ENCODE measurements around the gene MLLT10. TPM values are rescaled to one million over a fixed set of nuclear protein-coding genes. Genes with fewer than 3 reads are reported as not detected.
"Not testable (repeated sequence)": the region's sequence is repeated elsewhere in the genome, so short reads cannot be mapped to it uniquely, and the experiment has no call there.

The MLLT10 gene
- total and polyA plus RNA-seq, 4 donors, result 20.6 to 97.8 (median 35.7) TPM

GRCh38 chr10:21712975-21713374, 178.9 kb downstream of the MLLT10 start:
- Histone ChIP-seq H3K27me3 (ENCODE audit: control insufficient read depth in 3 of 3, insufficient read depth in 3 of 3, low read length in 2 of 3) (no peaks in the 10 kb centered on the region), H3K27ac (ENCODE audit: low read depth in 1 of 2, low read length in 1 of 2) (no peak overlapping the region), H3K36me3 (ENCODE audit: control insufficient read depth in 4 of 4, insufficient read depth in 4 of 4, low read length in 4 of 4) (peaks cover 0 to 10% (median 6%) of the 10 kb centered on the region in 4 donors), H3K4me1 (ENCODE audit: control insufficient read depth in 5 of 5, insufficient read depth in 5 of 5, low read length in 5 of 5) (peaks cover 0 to 13% (median 0%) of the 10 kb centered on the region in 5 donors), H3K4me3 (no peak overlapping the region), H3K9ac (ENCODE audit: insufficient read depth in 1 of 2, low read length in 2 of 2) (no peak overlapping the region), H3K9me3 (ENCODE audit: control insufficient read depth in 4 of 4, insufficient read depth in 3 of 4, low read length in 3 of 4) (no peaks in the 10 kb centered on the region)
- ATAC-seq (ENCODE audit: insufficient read depth, low FRiP score), result no peak
- WGBS, 2 donors, result 92 to 94% methylated on average over 4 of the region's 4 CpGs
- TF ChIP-seq CTCF (IDR thresholded peaks at IDR 0.05; ENCODE audit: control extremely low read depth, extremely low read depth), result no peak
- no peak for DNase-seq

GRCh38 chr10:21715531-21716195, 181.6 kb downstream of the MLLT10 start:
- no peak for ATAC-seq (ENCODE audit: insufficient read depth, low FRiP score)
- Histone ChIP-seq H3K36me3 (ENCODE audit: control insufficient read depth in 4 of 4, insufficient read depth in 4 of 4, low read length in 4 of 4) (peaks cover 2 to 10% (median 7%) of the 10 kb centered on the region in 4 donors), H3K27ac (ENCODE audit: low read depth in 1 of 2, low read length in 1 of 2) (no peak overlapping the region), H3K27me3 (ENCODE audit: control insufficient read depth in 3 of 3, insufficient read depth in 3 of 3, low read length in 2 of 3) (no peaks in the 10 kb centered on the region), H3K9ac (ENCODE audit: insufficient read depth in 1 of 2, low read length in 2 of 2) (no peak overlapping the region), H3K4me3 (no peak overlapping the region), H3K9me3 (ENCODE audit: control insufficient read depth in 4 of 4, insufficient read depth in 3 of 4, low read length in 3 of 4) (no peaks in the 10 kb centered on the region), H3K4me1 (ENCODE audit: control insufficient read depth in 5 of 5, insufficient read depth in 5 of 5, low read length in 5 of 5) (peaks cover 0 to 13% (median 0%) of the 10 kb centered on the region in 5 donors)
- 59 to 69% methylated on average over 2 of the region's 2 CpGs for WGBS, 2 donors
- TF ChIP-seq CTCF (IDR thresholded peaks at IDR 0.05; ENCODE audit: control extremely low read depth, extremely low read depth), result no peak
- DNase-seq, result peak in 1 of 3 donors; percentile 35

- not testable (repeated sequence) for H3K27ac ChIP-seq (ENCODE audit: low read depth in 1 of 2, low read length in 1 of 2); H3K4me3 ChIP-seq; H3K27me3 ChIP-seq (ENCODE audit: control insufficient read depth in 3 of 3, insufficient read depth in 3 of 3, low read length in 2 of 3); ATAC-seq (ENCODE audit: insufficient read depth, low FRiP score); DNase-seq; H3K9ac ChIP-seq (ENCODE audit: insufficient read depth in 1 of 2, low read length in 2 of 2); H3K9me3 ChIP-seq (ENCODE audit: control insufficient read depth in 4 of 4, insufficient read depth in 3 of 4, low read length in 3 of 4)
- H3K4me1 ChIP-seq (ENCODE audit: control insufficient read depth in 5 of 5, insufficient read depth in 5 of 5, low read length in 5 of 5), result peaks cover 0 to 16% (median 0%) of the 10 kb centered on the region in 5 donors
- WGBS, 2 donors, result 89 to 93% methylated on average over 3 of the region's 3 CpGs
- H3K36me3 ChIP-seq (ENCODE audit: control insufficient read depth in 4 of 4, insufficient read depth in 4 of 4, low read length in 4 of 4), result peaks cover 5 to 10% (median 7%) of the 10 kb centered on the region in 4 donors
Measured at GRCh38 chr10:21717437-21718054, 183.5 kb downstream of the MLLT10 start.

- DNase-seq, result no peak
- H3K27me3 ChIP-seq (ENCODE audit: control insufficient read depth in 3 of 3, insufficient read depth in 3 of 3, low read length in 2 of 3), result no peaks in the 10 kb centered on the region
- 21 to 55% methylated on average over 1 of the region's 1 CpG for WGBS, 2 donors
- no peak for TF ChIP-seq CTCF (IDR thresholded peaks at IDR 0.05; ENCODE audit: control extremely low read depth, extremely low read depth)
- H3K9me3 ChIP-seq (ENCODE audit: control insufficient read depth in 4 of 4, insufficient read depth in 3 of 4, low read length in 3 of 4), result no peaks in the 10 kb centered on the region
- ATAC-seq (ENCODE audit: insufficient read depth, low FRiP score), result no peak
- no peak overlapping the region for H3K9ac ChIP-seq (ENCODE audit: insufficient read depth in 1 of 2, low read length in 2 of 2)
- H3K4me1 ChIP-seq (ENCODE audit: control insufficient read depth in 5 of 5, insufficient read depth in 5 of 5, low read length in 5 of 5), result peaks cover 0 to 35% (median 7%) of the 10 kb centered on the region in 5 donors
- H3K27ac ChIP-seq (ENCODE audit: low read depth in 1 of 2, low read length in 1 of 2), result no peak overlapping the region
- no peak overlapping the region for H3K4me3 ChIP-seq
- peaks cover 1 to 7% (median 5%) of the 10 kb centered on the region in 4 donors for H3K36me3 ChIP-seq (ENCODE audit: control insufficient read depth in 4 of 4, insufficient read depth in 4 of 4, low read length in 4 of 4)
Measured at GRCh38 chr10:21719502-21719901, 185.5 kb downstream of the MLLT10 start.

All from lung (tissue), 12 donors.